Caco-2 (cell line): ENCODE results near the gene KLRC3. TPM values are rescaled to one million over a fixed set of nuclear protein-coding genes. Genes with fewer than 3 reads are reported as not detected.

Experiments used
- BruUV-seq: library from RNA; stranded (reverse); fragments of 400-500 nt; replicated peaks from 2 replicates; lab custom pipeline; 2021; lab: Mats Ljungman, UMichigan
- CTCF ChIA-PET: fragments of 300-600 bp; sonication (Branson Sonifier 250); formaldehyde crosslinking; loops from one replicate; lab custom pipeline; 2022; ENCODE audit warnings: antibody characterized with exemption; lab: Charles Lee
- POLR2A ChIA-PET: fragments of 300-600 bp; sonication (Branson Sonifier 250); formaldehyde crosslinking; loops from one replicate; lab custom pipeline; 2022; ENCODE audit warnings: antibody characterized with exemption; lab: Charles Lee
- DNase-seq, 2 experiments: peaks; one replicate each; pipeline versions ENCODE4 v3.0.0 to v3.0.0-alpha.2; 2020 to 2022
- H3K27me3 ChIP-seq: replicated peaks from 2 replicates; pipeline ENCODE4 v1.6.0; 2011; ENCODE audit warnings: low read length; ENCODE audit not compliant: control insufficient read depth, insufficient read depth
- H3K36me3 ChIP-seq: 2 replicates; pipeline ENCODE4 v1.5.1; 2011; ENCODE audit warnings: low read length; ENCODE audit not compliant: control insufficient read depth, insufficient read depth
- H3K4me1 ChIP-seq: fragments of 250-450 bp; sonication (Bioruptor Pico); 2 replicates; pipeline ENCODE4 v1.5.1; 2020; ENCODE audit warnings: mild to moderate bottlenecking
- H3K4me3 ChIP-seq: 2 replicates; pipeline ENCODE4 v1.5.1; 2011; ENCODE audit warnings: low read depth, mild to moderate bottlenecking, control low read depth, low read length
- H3K9me3 ChIP-seq: fragments of 250-450 bp; sonication (Bioruptor Pico); 2 replicates; pipeline ENCODE4 v1.5.1; 2020; ENCODE audit warnings: mild to moderate bottlenecking, moderate library complexity
- H3K27ac Mint-ChIP-seq: one replicate; pipeline ENCODE4 v1.8.0; 2022; ENCODE audit warnings: mixed read lengths; ENCODE audit not compliant: unreplicated experiment
- H3K27me3 Mint-ChIP-seq: one replicate; pipeline ENCODE4 v1.8.0; 2022; ENCODE audit warnings: mixed read lengths; ENCODE audit not compliant: insufficient read depth, unreplicated experiment
- H3K36me3 Mint-ChIP-seq: one replicate; pipeline ENCODE4 v1.8.0; 2022; ENCODE audit warnings: mild to moderate bottlenecking, mixed read lengths; ENCODE audit not compliant: insufficient read depth, unreplicated experiment
- H3K4me1 Mint-ChIP-seq: one replicate; pipeline ENCODE4 v1.8.0; 2022; ENCODE audit warnings: low read depth, mixed read lengths; ENCODE audit not compliant: unreplicated experiment
- H3K4me3 Mint-ChIP-seq: one replicate; pipeline ENCODE4 v1.8.0; 2022; ENCODE audit warnings: mild to moderate bottlenecking, moderate library complexity, mixed read lengths; ENCODE audit not compliant: unreplicated experiment
- H3K9me3 Mint-ChIP-seq: one replicate; pipeline ENCODE4 v1.8.0; 2022; ENCODE audit warnings: mixed read lengths; ENCODE audit not compliant: unreplicated experiment
- CTCF ChIP-seq, 2 experiments: fragments of 200-600 bp in 1 of 2; IDR thresholded peaks; 1 replicate in 1 of 2; 2 replicates in 1 of 2; pipeline versions ENCODE4 v1.5.1 to v1.8.0; 2011 to 2022; ENCODE audit warnings: antibody characterized with exemption in 1 of 2, control low read depth in 1 of 2, inconsistent platforms in 1 of 2, low read depth in 1 of 2, low read length in 1 of 2, mild to moderate bottlenecking in 1 of 2, moderate library complexity in 1 of 2; ENCODE audit not compliant: insufficient read depth in 1 of 2, severe bottlenecking in 1 of 2, unreplicated experiment in 1 of 2
- intact Hi-C: fragments of 100-400 bp; cut with micrococcal nuclease; formaldehyde crosslinking; loops from one replicate; pipeline ENCODE4 v1.10.0; 2022; ENCODE audit not compliant: unreplicated experiment
- total RNA-seq: library from RNA; stranded (reverse); gene quantifications from 2 replicates; pipeline ENCODE4 v1.2.3, GENCODE V29; 2022

KLRC3 gene
- total RNA-seq, 1 experiment from 2014 or later: not detected

DNA sequence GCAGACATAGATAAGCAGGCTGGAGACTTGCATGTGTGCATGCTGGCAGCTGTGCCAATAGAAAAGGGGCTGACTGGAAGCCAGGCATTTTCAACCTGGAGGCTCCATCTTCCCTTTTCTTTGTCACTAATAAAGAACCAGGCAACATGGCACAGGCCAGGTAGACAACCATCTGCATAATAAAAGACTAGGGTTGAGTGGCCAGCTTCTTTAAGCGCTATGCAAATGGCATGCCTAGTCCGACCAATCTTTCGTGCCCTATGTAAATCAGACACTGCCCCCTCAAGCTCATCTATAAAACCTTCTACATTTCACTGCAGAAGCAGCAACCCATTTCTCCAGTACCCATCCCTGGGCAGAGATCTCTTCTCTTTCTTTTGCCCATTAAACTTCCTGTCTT lies 37.4 kb upstream of the KLRC3 start:
- POLR2A ChIA-PET: no interaction called here
- intact Hi-C loops: no loop called here

DNA sequence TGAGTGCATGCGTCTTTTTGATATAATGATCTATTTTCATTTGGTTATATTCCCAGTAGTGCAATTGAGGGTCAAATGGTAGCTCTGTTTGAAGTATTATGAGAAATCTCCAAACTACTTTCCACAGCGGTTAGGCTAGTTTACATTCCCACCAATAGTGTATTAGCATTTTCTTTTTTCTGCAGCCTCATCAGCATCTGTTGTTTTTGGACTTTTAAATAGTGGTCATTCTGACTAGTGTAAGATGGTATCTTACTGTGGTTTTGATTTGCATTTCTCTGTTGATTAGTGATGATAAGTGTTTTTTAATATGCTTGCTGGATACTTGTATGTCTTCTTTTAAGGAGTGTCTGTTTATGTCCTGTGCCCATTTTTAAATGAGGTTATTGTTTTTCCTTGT lies 36.5 kb upstream of the KLRC3 start:
- H3K27me3 Mint-ChIP-seq: no peaks in the 10 kb centered on the region
- H3K4me1 Mint-ChIP-seq: no peaks in the 10 kb centered on the region
- peaks cover 36% of the 10 kb centered on the region for H3K9me3 Mint-ChIP-seq
- H3K4me1 ChIP-seq: no peaks in the 10 kb centered on the region
- BruUV-seq: no TSS peak
- TF ChIP-seq CTCF (IDR thresholded peaks at IDR 0.05; ENCODE audit: insufficient read depth in 1 of 2, low read depth in 1 of 2, low read length in 1 of 2, severe bottlenecking in 1 of 2, unreplicated experiment in 1 of 2): no peak
- no peak overlapping the region for H3K27ac Mint-ChIP-seq
- no peak overlapping the region for H3K4me3 ChIP-seq
- ChIA-PET CTCF (no interaction called here), POLR2A (no interaction called here)
- no peaks in the 10 kb centered on the region for H3K27me3 ChIP-seq
- intact Hi-C loops: no loop called here
- H3K36me3 Mint-ChIP-seq: no peaks in the 10 kb centered on the region
- H3K4me3 Mint-ChIP-seq: no peak overlapping the region
- DNase-seq: no peak
- H3K36me3 ChIP-seq: no peaks in the 10 kb centered on the region
- peaks cover 20% of the 10 kb centered on the region for H3K9me3 ChIP-seq

More for the DNA sequence above, 37.4 kb upstream of the KLRC3 start:
- peaks cover 27% of the 10 kb centered on the region for H3K9me3 ChIP-seq
- BruUV-seq: no TSS peak
- H3K9me3 Mint-ChIP-seq: peaks cover 36% of the 10 kb centered on the region
- H3K27me3 ChIP-seq: no peaks in the 10 kb centered on the region
- H3K4me3 ChIP-seq: no peak overlapping the region
- H3K4me1 ChIP-seq: no peaks in the 10 kb centered on the region
- H3K27me3 Mint-ChIP-seq: no peaks in the 10 kb centered on the region
- no peaks in the 10 kb centered on the region for H3K36me3 ChIP-seq
- H3K4me1 Mint-ChIP-seq: no peaks in the 10 kb centered on the region
- CTCF ChIA-PET: no interaction called here
- TF ChIP-seq CTCF (IDR thresholded peaks at IDR 0.05; ENCODE audit: insufficient read depth in 1 of 2, low read depth in 1 of 2, low read length in 1 of 2, severe bottlenecking in 1 of 2, unreplicated experiment in 1 of 2): no peak
- H3K27ac Mint-ChIP-seq: no peak overlapping the region
- no peaks in the 10 kb centered on the region for H3K36me3 Mint-ChIP-seq
- H3K4me3 Mint-ChIP-seq: no peak overlapping the region
- no peak for DNase-seq

GRCh38 chr12:10455766-10456165 lies 35.4 kb upstream of the KLRC3 start:
- CTCF ChIA-PET: no interaction called here
- Mint-ChIP-seq H3K36me3 (no peaks in the 10 kb centered on the region), H3K27me3 (no peaks in the 10 kb centered on the region), H3K9me3 (peaks cover 36% of the 10 kb centered on the region), H3K27ac (no peak overlapping the region), H3K4me3 (no peak overlapping the region), H3K4me1 (no peaks in the 10 kb centered on the region)
- no peak for TF ChIP-seq CTCF (IDR thresholded peaks at IDR 0.05; ENCODE audit: insufficient read depth in 1 of 2, low read depth in 1 of 2, low read length in 1 of 2, severe bottlenecking in 1 of 2, unreplicated experiment in 1 of 2)
- H3K27me3 ChIP-seq: no peaks in the 10 kb centered on the region
- BruUV-seq: no TSS peak
- no peak for DNase-seq
- no peak overlapping the region for H3K4me3 ChIP-seq
- POLR2A ChIA-PET: no interaction called here
- H3K9me3 ChIP-seq: peaks cover 20% of the 10 kb centered on the region
- H3K4me1 ChIP-seq: no peaks in the 10 kb centered on the region
- intact Hi-C loops: no loop called here
- no peaks in the 10 kb centered on the region for H3K36me3 ChIP-seq
